K562 (cell line): Measurements from ENCODE around the gene TMEM129. TPM values are rescaled to one million over a fixed set of nuclear protein-coding genes. Genes with fewer than 3 reads are reported as not detected.

Source experiments
- ADNP ChIP-seq: fragments of 200-800 bp; sonication (Bioruptor generic); IDR thresholded peaks from 2 replicates; pipeline ENCODE4 v1.6.1; 2016; ENCODE audit warnings: missing genetic modification characterization, missing compliant biosample characterization
- BHLHE40 ChIP-seq: IDR thresholded peaks from 2 replicates; pipeline ENCODE4 v1.6.1; 2011; ENCODE audit warnings: low read length, improper control_type of control experiment
- CCAR2 ChIP-seq: fragments of 200-400 bp; formaldehyde crosslinking; IDR thresholded peaks from 2 replicates; pipeline ENCODE4 v1.6.1; 2017; ENCODE audit warnings: mild to moderate bottlenecking, low read depth, low read length
- ESRRA ChIP-seq: fragments of 450-650 bp; IDR thresholded peaks from 2 replicates; pipeline ENCODE4 v1.6.1; 2014; ENCODE audit warnings: low read depth, mild to moderate bottlenecking, moderate library complexity, borderline replicate concordance
- FOS ChIP-seq: IDR thresholded peaks from 3 replicates; pipeline ENCODE4 v1.6.1; 2011; ENCODE audit not compliant: insufficient read length; ENCODE audit errors: extremely low read depth
- FOXJ3 ChIP-seq: sonication (generic); formaldehyde crosslinking; IDR thresholded peaks from 2 replicates; pipeline ENCODE4 v1.4.0; 2020; ENCODE audit warnings: mild to moderate bottlenecking, missing genetic modification reagents
- KDM5B ChIP-seq: fragments of 200-600 bp; sonication (generic); IDR thresholded peaks from 2 replicates; pipeline ENCODE4 v1.6.1; 2012; ENCODE audit warnings: low read depth, mild to moderate bottlenecking, moderate library complexity, low read length, control low read depth, inconsistent platforms; ENCODE audit not compliant: insufficient replicate concordance
- MAFK ChIP-seq: IDR thresholded peaks from 2 replicates; pipeline ENCODE4 v1.6.1; 2011; ENCODE audit warnings: low read length, improper control_type of control experiment
- MYNN ChIP-seq, 2 experiments: sonication (generic); formaldehyde crosslinking in 1 of 2; IDR thresholded peaks; 2 replicates each; pipeline versions ENCODE4 v1.5.0 to v1.6.1; 2016 to 2020; ENCODE audit warnings: antibody characterized with exemption in 1 of 2, missing genetic modification reagents in 1 of 2
- NBN ChIP-seq: fragments of 450-650 bp; IDR thresholded peaks from 2 replicates; pipeline ENCODE4 v1.6.1; 2016; ENCODE audit warnings: low read depth, mild to moderate bottlenecking
- POLR2A ChIP-seq: fragments of 450-650 bp; conservative IDR thresholded peaks from 2 replicates; pipeline ENCODE4 v1.6.1; 2016
- POLR2AphosphoS2 ChIP-seq: IDR thresholded peaks from 2 replicates; pipeline ENCODE4 v1.6.1; 2012; ENCODE audit warnings: low read length, improper control_type of control experiment
- RBM15 ChIP-seq: fragments of 200-400 bp; formaldehyde crosslinking; IDR thresholded peaks from 2 replicates; pipeline ENCODE4 v1.6.1; 2018; ENCODE audit warnings: mild to moderate bottlenecking, low read length, moderate library complexity; ENCODE audit not compliant: insufficient read depth
- SIN3A ChIP-seq, 2 experiments: fragments of 150-350 bp in 1 of 2; IDR thresholded peaks; 2 replicates each; pipeline ENCODE4 v1.6.1; 2011 to 2016; ENCODE audit warnings: borderline replicate concordance in 2 of 2, low read depth in 2 of 2, low read length in 2 of 2, mild to moderate bottlenecking in 2 of 2, moderate library complexity in 2 of 2; ENCODE audit not compliant: control insufficient read depth in 1 of 2
- SP2 ChIP-seq: IDR thresholded peaks from 2 replicates; pipeline ENCODE4 v1.6.1; 2011; ENCODE audit warnings: mild to moderate bottlenecking, low read depth, low read length, moderate library complexity; ENCODE audit not compliant: poor library complexity, severe bottlenecking; ENCODE audit errors: extremely low read depth
- SRSF3 ChIP-seq: fragments of 200-400 bp; formaldehyde crosslinking; IDR thresholded peaks from 2 replicates; pipeline ENCODE4 v1.6.1; 2016; ENCODE audit warnings: mild to moderate bottlenecking, low read length, moderate library complexity; ENCODE audit not compliant: insufficient read depth
- TCFL5 ChIP-seq: fragments of 250-450 bp; sonication (Bioruptor Pico); conservative IDR thresholded peaks from 2 replicates; pipeline ENCODE4 v1.6.1; 2021; ENCODE audit warnings: mild to moderate bottlenecking, moderate library complexity, matching md5 sums
- THRAP3 ChIP-seq: fragments of 450-650 bp; IDR thresholded peaks from 2 replicates; pipeline ENCODE4 v1.6.1; 2016; ENCODE audit warnings: mild to moderate bottlenecking, inconsistent platforms, borderline replicate concordance
- ZNF347 ChIP-seq: fragments of 450-650 bp; formaldehyde crosslinking; IDR thresholded peaks from 2 replicates; pipeline ENCODE4 v1.4.0; 2020; ENCODE audit warnings: low read depth, mild to moderate bottlenecking, moderate library complexity
- ZNF436 ChIP-seq: fragments of 250-450, 450-650 bp; sonication (Bioruptor Pico); formaldehyde crosslinking; IDR thresholded peaks from 2 replicates; pipeline ENCODE4 v1.7.0; 2020; ENCODE audit warnings: mild to moderate bottlenecking
- ZNF589 ChIP-seq: fragments of 200-800 bp; sonication (Bioruptor generic); IDR thresholded peaks from 2 replicates; pipeline ENCODE4 v1.6.1; 2016; ENCODE audit warnings: low read depth, missing genetic modification characterization, missing compliant biosample characterization
- polyA plus RNA-seq, 8 experiments: library from polyadenylated mRNA; depleted of rRNA in 4 of 8; stranded (reverse) in 5 of 8; unstranded in 3 of 8; fragments of >200 nt; fragmentation: Nextera tagmentation in 2 of 8; fragmentation: Illumina TruSeq in 1 of 8; extraction: Ambion mirVana in 2 of 8; extraction: Trizol in 1 of 8; gene quantifications; 2 replicates each; pipeline versions ENCODE4 v1.2.1 to v1.2.3, GENCODE V29; 2011 to 2014; ENCODE audit warnings: inconsistent platforms in 1 of 8, missing spikeins in 1 of 8
- total RNA-seq, 7 experiments: library from RNA; depleted of rRNA in 6 of 7; stranded (reverse); fragments of >200 nt in 6 of 7; fragmentation: Illumina TruSeq in 2 of 7; extraction: Trizol in 2 of 7; gene quantifications; 2 replicates each; pipeline versions ENCODE4 v1.2.1 to v1.2.3, GENCODE V29; 2011 to 2021; ENCODE audit warnings: low replicate concordance in 1 of 7
- TF ChIP-seq, protein P1 (sequence below): fragments of 250-450 bp; sonication (Bioruptor Pico); IDR thresholded peaks from 2 replicates; pipeline ENCODE4 v1.8.0; 2022; ENCODE audit warnings: moderate library complexity, mild to moderate bottlenecking, inconsistent platforms
- TF ChIP-seq, protein P2 (sequence below): sonication (generic); formaldehyde crosslinking; IDR thresholded peaks from 2 replicates; pipeline ENCODE4 v1.8.0; 2022; ENCODE audit warnings: missing genetic modification reagents, mild to moderate bottlenecking, moderate library complexity, borderline replicate concordance
- TF ChIP-seq, protein P3 (sequence below): sonication (generic); formaldehyde crosslinking; IDR thresholded peaks from 2 replicates; pipeline ENCODE4 v1.8.1; 2022; ENCODE audit warnings: missing genetic modification reagents

TMEM129 gene
- total and polyA plus RNA-seq, 9 of the 15 experiments (the other 6 are each of a cell fraction or from before 2014, with no cell fraction given): 0.34 to 47.2 (median 18.8) TPM

DNA sequence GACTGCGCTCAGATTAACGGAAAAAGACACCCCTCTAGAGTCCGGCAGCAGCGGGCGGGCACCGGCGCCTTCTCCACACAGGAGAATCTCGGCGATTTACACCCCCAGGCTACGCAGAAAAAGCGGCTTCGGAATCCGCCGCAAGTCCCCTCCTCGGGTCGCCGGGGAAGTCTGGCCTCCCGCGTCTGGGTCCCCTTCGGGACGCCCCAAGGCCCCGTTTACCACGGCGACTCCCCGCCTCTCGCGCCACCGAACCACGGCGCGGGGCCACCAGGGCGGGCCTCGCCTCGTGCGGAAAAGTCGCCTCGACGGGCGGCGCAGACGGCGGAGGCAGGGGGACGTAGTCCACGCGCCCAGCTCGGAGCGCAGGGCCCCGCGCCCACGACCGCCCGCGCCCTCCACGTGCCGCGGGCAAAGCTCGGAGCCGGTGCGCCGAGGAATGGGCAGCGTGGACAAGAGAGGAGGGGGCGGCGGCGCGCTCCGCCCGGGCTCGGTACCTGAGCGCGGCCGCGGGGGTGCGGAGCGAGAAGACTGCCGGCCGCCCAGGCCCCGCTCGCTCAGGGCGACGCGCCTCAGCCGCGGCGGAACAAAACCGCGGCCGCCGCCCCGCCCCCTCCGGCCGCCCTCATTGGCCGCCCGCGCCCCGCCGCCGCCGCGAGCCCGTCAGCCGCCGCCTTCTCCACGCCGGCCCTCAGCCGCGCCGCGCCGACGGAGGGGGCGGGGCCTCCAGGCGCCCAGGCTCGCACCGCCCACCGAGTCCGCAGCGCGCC is 37.2 kb downstream of the TMEM129 start, which contains the start of gene FAM53A (continued):
- TF ChIP-seq, protein P1, sequence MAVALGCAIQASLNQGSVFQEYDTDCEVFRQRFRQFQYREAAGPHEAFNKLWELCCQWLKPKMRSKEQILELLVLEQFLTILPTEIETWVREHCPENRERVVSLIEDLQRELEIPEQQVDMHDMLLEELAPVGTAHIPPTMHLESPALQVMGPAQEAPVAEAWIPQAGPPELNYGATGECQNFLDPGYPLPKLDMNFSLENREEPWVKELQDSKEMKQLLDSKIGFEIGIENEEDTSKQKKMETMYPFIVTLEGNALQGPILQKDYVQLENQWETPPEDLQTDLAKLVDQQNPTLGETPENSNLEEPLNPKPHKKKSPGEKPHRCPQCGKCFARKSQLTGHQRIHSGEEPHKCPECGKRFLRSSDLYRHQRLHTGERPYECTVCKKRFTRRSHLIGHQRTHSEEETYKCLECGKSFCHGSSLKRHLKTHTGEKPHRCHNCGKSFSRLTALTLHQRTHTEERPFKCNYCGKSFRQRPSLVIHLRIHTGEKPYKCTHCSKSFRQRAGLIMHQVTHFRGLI (CRISPR knock-in tag): no peak
- no peak for TF ChIP-seq SP2
- no peak for TF ChIP-seq SRSF3
- TF ChIP-seq CCAR2: no peak
- TF ChIP-seq FOS: no peak
- TF ChIP-seq THRAP3: no peak
- no peak for TF ChIP-seq ADNP (tag)
- no peak for TF ChIP-seq SIN3A (IDR thresholded peaks at IDR 0.05; ENCODE audit: borderline replicate concordance in 2 of 2, control insufficient read depth in 1 of 2, low read depth in 2 of 2, low read length in 2 of 2)
- TF ChIP-seq ZNF436 (CRISPR knock-in tag): no peak
- TF ChIP-seq ZNF589: no peak
- no peak for TF ChIP-seq ZNF347
- no peak; the same call in 1 of the 2 replicates for TF ChIP-seq BHLHE40
- TF ChIP-seq ESRRA: peak; percentile 24; the same call in 1 of the 2 replicates
- peak; percentile 56; the same call in 1 of the 2 replicates for TF ChIP-seq POLR2A
- TF ChIP-seq, protein P2, sequence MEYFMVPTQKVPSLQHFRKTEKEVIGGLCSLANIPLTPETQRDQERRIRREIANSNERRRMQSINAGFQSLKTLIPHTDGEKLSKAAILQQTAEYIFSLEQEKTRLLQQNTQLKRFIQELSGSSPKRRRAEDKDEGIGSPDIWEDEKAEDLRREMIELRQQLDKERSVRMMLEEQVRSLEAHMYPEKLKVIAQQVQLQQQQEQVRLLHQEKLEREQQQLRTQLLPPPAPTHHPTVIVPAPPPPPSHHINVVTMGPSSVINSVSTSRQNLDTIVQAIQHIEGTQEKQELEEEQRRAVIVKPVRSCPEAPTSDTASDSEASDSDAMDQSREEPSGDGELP (CRISPR knock-in tag): peak; percentile 60; the same call in 1 of the 2 replicates
- no peak for TF ChIP-seq NBN
- peak; percentile 38 for TF ChIP-seq KDM5B
- no peak for TF ChIP-seq RBM15
- no peak for TF ChIP-seq FOXJ3 (CRISPR knock-in tag)
- TF ChIP-seq MYNN (IDR thresholded peaks at IDR 0.05): no peak
- TF ChIP-seq MYNN (CRISPR knock-in tag; IDR thresholded peaks at IDR 0.05): no peak
- no peak for TF ChIP-seq MAFK
- TF ChIP-seq TCFL5 (CRISPR knock-in tag): no peak
- TF ChIP-seq POLR2AphosphoS2: no peak
- TF ChIP-seq, protein P3, sequence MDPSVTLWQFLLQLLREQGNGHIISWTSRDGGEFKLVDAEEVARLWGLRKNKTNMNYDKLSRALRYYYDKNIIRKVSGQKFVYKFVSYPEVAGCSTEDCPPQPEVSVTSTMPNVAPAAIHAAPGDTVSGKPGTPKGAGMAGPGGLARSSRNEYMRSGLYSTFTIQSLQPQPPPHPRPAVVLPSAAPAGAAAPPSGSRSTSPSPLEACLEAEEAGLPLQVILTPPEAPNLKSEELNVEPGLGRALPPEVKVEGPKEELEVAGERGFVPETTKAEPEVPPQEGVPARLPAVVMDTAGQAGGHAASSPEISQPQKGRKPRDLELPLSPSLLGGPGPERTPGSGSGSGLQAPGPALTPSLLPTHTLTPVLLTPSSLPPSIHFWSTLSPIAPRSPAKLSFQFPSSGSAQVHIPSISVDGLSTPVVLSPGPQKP (CRISPR knock-in tag): 0 out of 2 replicates have a peak, but pooled peaks have one; percentile 76
